ENCODE data around the gene UBL4B. TPM values are rescaled to one million over a fixed set of nuclear protein-coding genes. Genes with fewer than 3 reads are reported as not detected.
A peak's percentile ranks its signal among the peaks of the same experiment; 100 is the strongest.

Gene UBL4B
- total and polyA plus RNA-seq, 3 experiments from 2014 or later, result not detected

DNA sequence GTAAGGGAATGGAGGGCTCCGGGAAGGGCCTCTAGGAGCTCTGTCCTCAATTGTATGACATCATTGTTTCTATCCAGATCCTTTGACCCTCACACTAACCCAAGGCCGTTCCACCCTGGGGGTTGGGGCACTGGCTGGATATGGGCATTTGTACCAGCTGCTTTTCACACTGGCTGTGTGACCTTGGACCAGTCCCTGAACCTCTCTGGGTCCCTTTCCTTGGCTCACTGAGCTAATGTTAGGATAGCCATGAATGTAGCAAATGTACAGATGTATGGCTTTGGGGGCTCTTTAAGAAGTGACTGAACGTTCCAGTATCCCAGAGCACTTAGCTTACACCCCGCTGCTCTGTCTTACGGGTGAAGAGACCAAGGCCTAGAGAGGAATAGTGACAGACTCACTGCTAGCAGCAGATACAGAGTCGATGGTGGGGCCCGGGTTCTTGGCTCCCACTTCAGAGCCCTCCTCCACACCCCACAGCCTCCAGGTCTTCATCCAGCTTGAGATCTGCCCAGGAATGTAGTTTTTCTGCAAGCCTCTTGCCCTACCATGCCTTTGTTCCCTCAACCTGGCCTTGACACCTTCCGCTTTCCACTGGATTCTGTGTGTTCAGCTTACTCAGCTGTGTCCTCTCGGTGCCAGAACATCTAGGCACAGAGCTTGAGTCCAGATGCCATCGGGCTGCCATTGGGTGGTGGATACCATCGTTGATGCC is 14.6 kb upstream of the UBL4B start:
- Mint-ChIP-seq H3K4me1 (no peaks in the 10 kb centered on the region), H3K27ac (no peak overlapping the region), H3K4me3 (no peak overlapping the region), H3K27me3 (peaks cover 11 to 35% of the 10 kb centered on the region in 2 donors), H3K9me3 (no peaks in the 10 kb centered on the region), H3K36me3 (no peaks in the 10 kb centered on the region)
- no peak for DNase-seq
- no peaks in the 10 kb centered on the region for H3K9me3 ChIP-seq (ENCODE audit: low read length)
- H3K4me3 ChIP-seq (ENCODE audit: low read length), result no peak overlapping the region
- POLR2A ChIA-PET, result no interaction called here
- no peaks in the 10 kb centered on the region for H3K4me1 ChIP-seq (ENCODE audit: insufficient read depth, low read length)
- no peaks in the 10 kb centered on the region for H3K36me3 ChIP-seq (ENCODE audit: insufficient read depth, low read length)
- CTCF ChIA-PET, result interaction anchor here (0.9 to 2.5 kb wide), 4 partner anchors 8 to 37 kb away, joined by 3 to 13 read pairs (median 8); no protein-coding TSS in a partner anchor
- H3K27me3 ChIP-seq (ENCODE audit: insufficient read depth, low read length, poor library complexity, severe bottlenecking), result no peaks in the 10 kb centered on the region
- no peak overlapping the region for H3K27ac ChIP-seq (ENCODE audit: low read depth, low read length)

GRCh38 chr1:110098222-110099026 is 13.8 kb upstream of the UBL4B start:
- ChIA-PET POLR2A (no interaction called here), CTCF (interaction anchor here (2.4 to 2.5 kb wide), 2 partner anchors 8 to 10 kb away, joined by 12 to 13 read pairs; no protein-coding TSS in a partner anchor)
- Histone ChIP-seq H3K36me3 (ENCODE audit: insufficient read depth, low read length) (no peaks in the 10 kb centered on the region), H3K4me3 (ENCODE audit: low read length) (no peak overlapping the region), H3K4me1 (ENCODE audit: insufficient read depth, low read length) (no peaks in the 10 kb centered on the region), H3K27me3 (ENCODE audit: insufficient read depth, low read length, poor library complexity, severe bottlenecking) (no peaks in the 10 kb centered on the region), H3K27ac (ENCODE audit: low read depth, low read length) (no peak overlapping the region), H3K9me3 (ENCODE audit: low read length) (no peaks in the 10 kb centered on the region)
- Mint-ChIP-seq H3K4me3 (no peak overlapping the region), H3K27me3 (peaks cover 11 to 35% of the 10 kb centered on the region in 2 donors), H3K27ac (no peak overlapping the region), H3K4me1 (no peaks in the 10 kb centered on the region), H3K9me3 (no peaks in the 10 kb centered on the region), H3K36me3 (no peaks in the 10 kb centered on the region)
- no peak for DNase-seq

GRCh38 chr1:110100335-110100734 is 11.9 kb upstream of the UBL4B start:
- Histone ChIP-seq H3K36me3 (ENCODE audit: insufficient read depth, low read length) (no peaks in the 10 kb centered on the region), H3K4me1 (ENCODE audit: insufficient read depth, low read length) (no peaks in the 10 kb centered on the region), H3K4me3 (ENCODE audit: low read length) (no peak overlapping the region), H3K27me3 (ENCODE audit: insufficient read depth, low read length, poor library complexity, severe bottlenecking) (no peaks in the 10 kb centered on the region), H3K27ac (ENCODE audit: low read depth, low read length) (no peak overlapping the region), H3K9me3 (ENCODE audit: low read length) (no peaks in the 10 kb centered on the region)
- Mint-ChIP-seq H3K27ac (no peak overlapping the region), H3K27me3 (peaks cover 11 to 28% of the 10 kb centered on the region in 2 donors), H3K4me3 (no peak overlapping the region), H3K36me3 (no peaks in the 10 kb centered on the region), H3K9me3 (no peaks in the 10 kb centered on the region), H3K4me1 (no peaks in the 10 kb centered on the region)
- ChIA-PET POLR2A (no interaction called here), CTCF (interaction anchor here (1.2 kb wide), 3 partner anchors 9 to 71 kb away, joined by 3 read pairs; no protein-coding TSS in a partner anchor)
- no peak for DNase-seq

- Histone ChIP-seq H3K27ac (ENCODE audit: low read depth, low read length) (no peak overlapping the region), H3K9me3 (ENCODE audit: low read length) (no peaks in the 10 kb centered on the region), H3K4me3 (ENCODE audit: low read length) (no peak overlapping the region), H3K27me3 (ENCODE audit: insufficient read depth, low read length, poor library complexity, severe bottlenecking) (no peaks in the 10 kb centered on the region), H3K4me1 (ENCODE audit: insufficient read depth, low read length) (no peaks in the 10 kb centered on the region), H3K36me3 (ENCODE audit: insufficient read depth, low read length) (no peaks in the 10 kb centered on the region)
- Mint-ChIP-seq H3K36me3 (no peaks in the 10 kb centered on the region), H3K4me1 (no peaks in the 10 kb centered on the region), H3K4me3 (no peak overlapping the region), H3K27me3 (peaks cover 4 to 14% of the 10 kb centered on the region in 2 donors), H3K9me3 (no peaks in the 10 kb centered on the region), H3K27ac (no peak overlapping the region)
- POLR2A ChIA-PET, result no interaction called here
- CTCF ChIA-PET, result interaction anchor here (1.0 to 2.3 kb wide), 4 partner anchors 10 to 42 kb away, joined by 3 to 9 read pairs (median 7); no protein-coding TSS in a partner anchor
- no peak for DNase-seq
Observed at GRCh38 chr1:110102081-110102480, 10.2 kb upstream of the UBL4B start.

- DNase-seq, result peak; percentile 13 to 61 (median 32)
- Histone ChIP-seq H3K36me3 (ENCODE audit: insufficient read depth, low read length) (no peaks in the 10 kb centered on the region), H3K27me3 (ENCODE audit: insufficient read depth, low read length, poor library complexity, severe bottlenecking) (no peaks in the 10 kb centered on the region), H3K4me3 (ENCODE audit: low read length) (no peak overlapping the region), H3K9me3 (ENCODE audit: low read length) (no peaks in the 10 kb centered on the region), H3K27ac (ENCODE audit: low read depth, low read length) (no peak overlapping the region), H3K4me1 (ENCODE audit: insufficient read depth, low read length) (no peaks in the 10 kb centered on the region)
- H3K4me1 Mint-ChIP-seq, result no peaks in the 10 kb centered on the region
- peaks cover 10 to 20% of the 10 kb centered on the region in 2 donors for H3K27me3 Mint-ChIP-seq
- H3K9me3 Mint-ChIP-seq, result no peaks in the 10 kb centered on the region
- H3K27ac Mint-ChIP-seq, result peak overlapping the region in 1 of 8 donors; percentile 57
- POLR2A ChIA-PET, result no interaction called here
- H3K36me3 Mint-ChIP-seq, result no peaks in the 10 kb centered on the region
- CTCF ChIA-PET, result interaction anchor here (0.6 to 3.2 kb wide), 18 partner anchors 9 to 466 kb away, joined by 3 to 16 read pairs (median 4); no protein-coding TSS in a partner anchor
- no peak overlapping the region for H3K4me3 Mint-ChIP-seq
Observed at GRCh38 chr1:110106013-110106941, 6.0 kb upstream of the UBL4B start.

GRCh38 chr1:110107867-110108469 is 4.3 kb upstream of the UBL4B start:
- Mint-ChIP-seq H3K27ac (no peak overlapping the region), H3K4me3 (no peak overlapping the region), H3K4me1 (no peaks in the 10 kb centered on the region), H3K9me3 (no peaks in the 10 kb centered on the region), H3K27me3 (peaks cover 14 to 23% of the 10 kb centered on the region in 2 donors), H3K36me3 (no peaks in the 10 kb centered on the region)
- no peak for DNase-seq
- Histone ChIP-seq H3K27ac (ENCODE audit: low read depth, low read length) (no peak overlapping the region), H3K27me3 (ENCODE audit: insufficient read depth, low read length, poor library complexity, severe bottlenecking) (no peaks in the 10 kb centered on the region), H3K4me3 (ENCODE audit: low read length) (no peak overlapping the region), H3K36me3 (ENCODE audit: insufficient read depth, low read length) (no peaks in the 10 kb centered on the region), H3K9me3 (ENCODE audit: low read length) (no peaks in the 10 kb centered on the region), H3K4me1 (ENCODE audit: insufficient read depth, low read length) (no peaks in the 10 kb centered on the region)
- ChIA-PET CTCF (no interaction called here), POLR2A (no interaction called here)

GRCh38 chr1:110111081-110111480 is 1.2 kb upstream of the UBL4B start:
- Mint-ChIP-seq H3K9me3 (no peaks in the 10 kb centered on the region), H3K4me3 (no peak overlapping the region), H3K27me3 (peaks cover 16 to 37% of the 10 kb centered on the region in 2 donors), H3K27ac (no peak overlapping the region), H3K36me3 (no peaks in the 10 kb centered on the region), H3K4me1 (no peaks in the 10 kb centered on the region)
- no peaks in the 10 kb centered on the region for H3K36me3 ChIP-seq (ENCODE audit: insufficient read depth, low read length)
- no peaks in the 10 kb centered on the region for H3K27me3 ChIP-seq (ENCODE audit: insufficient read depth, low read length, poor library complexity, severe bottlenecking)
- H3K4me3 ChIP-seq (ENCODE audit: low read length), result no peak overlapping the region
- H3K9me3 ChIP-seq (ENCODE audit: low read length), result no peaks in the 10 kb centered on the region
- ChIA-PET POLR2A (no interaction called here), CTCF (no interaction called here)
- no peak for DNase-seq
- H3K4me1 ChIP-seq (ENCODE audit: insufficient read depth, low read length), result no peaks in the 10 kb centered on the region
- H3K27ac ChIP-seq (ENCODE audit: low read depth, low read length), result no peak overlapping the region

Measured in CD8-positive, alpha-beta memory T cell (primary cell).